GF-D8 (cell line): ENCODE measurements around the gene ARMC2.
"Not testable (repeated sequence)": the region's sequence is repeated elsewhere in the genome, so short reads cannot be mapped to it uniquely, and the experiment has no call there.

Source experiments
- DNase-seq: peaks from one replicate; lab custom pipeline; 2025; lab: John Stamatoyannopoulos, UW

Gene ARMC2

GRCh38 chr6:108916026-108916686 is 67.9 kb downstream of the ARMC2 start:
- DNase-seq = no peak

GRCh38 chr6:108920751-108921150 is 72.5 kb downstream of the ARMC2 start:
- DNase-seq = no peak

- peak; percentile 19 for DNase-seq
Observed at GRCh38 chr6:108921547-108922361, 73.5 kb downstream of the ARMC2 start.

- no peak for DNase-seq
Observed at GRCh38 chr6:108922499-108922898, 74.3 kb downstream of the ARMC2 start.

- no peak for DNase-seq
Observed at GRCh38 chr6:108927927-108928326, 79.7 kb downstream of the ARMC2 start.

- DNase-seq = no peak
Observed at GRCh38 chr6:108928650-108929049, 80.4 kb downstream of the ARMC2 start.

GRCh38 chr6:108931090-108931489 is 82.9 kb downstream of the ARMC2 start:
- not testable (repeated sequence) for DNase-seq

GRCh38 chr6:108937170-108937569 is 88.9 kb downstream of the ARMC2 start:
- no peak for DNase-seq

- no peak for DNase-seq
Observed at GRCh38 chr6:108940741-108941140, 92.5 kb downstream of the ARMC2 start.

GRCh38 chr6:108941281-108941680 is 93.1 kb downstream of the ARMC2 start:
- no peak for DNase-seq

GRCh38 chr6:108941859-108942258 is 93.6 kb downstream of the ARMC2 start:
- no peak for DNase-seq

- no peak for DNase-seq
Observed at GRCh38 chr6:108942556-108943492, 94.6 kb downstream of the ARMC2 start.

GRCh38 chr6:108944071-108944470 is 95.8 kb downstream of the ARMC2 start:
- no peak for DNase-seq

- no peak for DNase-seq
Observed at GRCh38 chr6:108944707-108945680, 96.8 kb downstream of the ARMC2 start.

- DNase-seq = no peak
Observed at GRCh38 chr6:108945681-108946159, 97.5 kb downstream of the ARMC2 start.

- DNase-seq = no peak
Observed at GRCh38 chr6:108946695-108947094, 98.5 kb downstream of the ARMC2 start.

- no peak for DNase-seq
Observed at GRCh38 chr6:108947114-108947854, 99.1 kb downstream of the ARMC2 start.

GRCh38 chr6:108948181-108948661 is 100.0 kb downstream of the ARMC2 start:
- no peak for DNase-seq

- DNase-seq = no peak
Observed at GRCh38 chr6:108951351-108951953, 103.2 kb downstream of the ARMC2 start.
